Activated T-helper 2 cell treated with anti-CD3 and anti-CD28 coated beads, Interferon-gamma antibody, Interleukin-2, Interleukin-4, amounts not matched to agents 10 μg/mL and 5 μg/mL and 100 μg/mL, durations not matched to agents 14 hours and 24 hours and 36 hours (primary cell): ENCODE measurements around the gene TBCB. TPM values are rescaled to one million over a fixed set of nuclear protein-coding genes. Genes with fewer than 3 reads are reported as not detected.
A peak's percentile ranks its signal among the peaks of the same experiment; 100 is the strongest.

ENCODE experiments used
- DNase-seq: peaks from one replicate; pipeline ENCODE4 v3.0.0; 2021; ENCODE audit warnings: low spot score
- H3K27ac Mint-ChIP-seq: one replicate; pipeline ENCODE4 v1.8.0; 2021; ENCODE audit warnings: mixed read lengths
- H3K27me3 Mint-ChIP-seq: one replicate; pipeline ENCODE4 v1.8.0; 2021; ENCODE audit warnings: low read depth, mixed read lengths
- H3K36me3 Mint-ChIP-seq: one replicate; pipeline ENCODE4 v1.8.0; 2021; ENCODE audit warnings: low read depth, mixed read lengths
- H3K4me1 Mint-ChIP-seq: one replicate; pipeline ENCODE4 v1.8.0; 2021; ENCODE audit warnings: low read depth, mixed read lengths
- H3K4me3 Mint-ChIP-seq: one replicate; pipeline ENCODE4 v1.8.0; 2021; ENCODE audit warnings: low read depth, mild to moderate bottlenecking, moderate library complexity, mixed read lengths
- H3K9me3 Mint-ChIP-seq: one replicate; pipeline ENCODE4 v1.8.0; 2021; ENCODE audit warnings: mixed read lengths
- intact Hi-C: fragments of 100-400 bp; cut with micrococcal nuclease; formaldehyde crosslinking; loops from one replicate; pipeline ENCODE4 v1.15.1; 2023
- total RNA-seq: library from RNA; stranded (reverse); gene quantifications from 2 replicates; pipeline ENCODE4 v1.2.3, GENCODE V29; 2022

Gene TBCB
- total RNA-seq, 1 donor from 2014 or later: 143 TPM

- H3K4me3 Mint-ChIP-seq: no peak overlapping the region
- no peaks in the 10 kb centered on the region for H3K27me3 Mint-ChIP-seq
- H3K36me3 Mint-ChIP-seq: peaks cover 57% of the 10 kb centered on the region
- intact Hi-C loops: no loop called here
- DNase-seq: no peak
- no peak overlapping the region for H3K27ac Mint-ChIP-seq
- H3K9me3 Mint-ChIP-seq: no peaks in the 10 kb centered on the region
- peaks cover 15% of the 10 kb centered on the region for H3K4me1 Mint-ChIP-seq
These were observed 25.4 kb upstream of the TBCB start for GRCh38 chr19:36089847-36090246.

DNA sequence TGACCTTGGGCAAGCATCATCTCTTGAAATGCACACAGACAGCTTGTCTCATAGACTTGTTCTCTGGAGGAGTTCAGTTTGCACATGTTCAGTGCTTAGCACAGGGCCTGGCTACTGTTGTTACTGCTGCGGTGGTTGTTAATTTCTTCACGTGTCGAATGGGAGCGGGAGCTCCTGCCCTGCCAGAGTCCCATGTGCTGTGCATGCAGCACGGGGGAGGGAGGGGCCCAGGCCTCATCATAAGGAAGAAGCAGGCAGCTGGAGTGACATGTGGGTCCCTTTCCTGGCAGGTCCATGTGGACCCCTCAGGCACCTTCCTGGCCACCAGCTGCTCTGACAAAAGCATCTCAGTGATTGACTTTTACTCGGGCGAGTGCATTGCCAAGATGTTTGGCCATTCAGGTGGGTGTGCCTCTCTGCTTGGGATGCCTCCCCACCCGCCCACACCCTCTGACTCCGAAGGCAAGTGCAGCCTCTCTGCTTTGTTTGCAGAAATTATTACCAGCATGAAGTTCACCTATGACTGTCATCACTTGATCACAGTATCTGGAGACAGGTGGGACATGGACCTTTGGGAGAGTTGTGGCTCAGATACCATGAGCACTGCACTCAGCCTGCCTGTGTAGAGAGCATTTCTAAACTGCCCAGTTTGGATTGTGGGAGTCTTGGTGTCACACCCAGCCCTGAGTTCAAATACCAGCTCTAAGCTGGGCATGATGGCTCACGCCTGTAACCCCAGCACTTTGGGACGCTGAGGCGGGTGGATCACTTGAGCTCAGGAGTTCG, 24.2 kb upstream of the TBCB start:
- Mint-ChIP-seq H3K4me3 (no peak overlapping the region), H3K27me3 (no peaks in the 10 kb centered on the region), H3K27ac (no peak overlapping the region), H3K36me3 (peaks cover 51% of the 10 kb centered on the region), H3K9me3 (no peaks in the 10 kb centered on the region), H3K4me1 (peaks cover 15% of the 10 kb centered on the region)
- no peak for DNase-seq
- intact Hi-C loops: no loop called here

- peaks cover 57% of the 10 kb centered on the region for H3K36me3 Mint-ChIP-seq
- H3K27me3 Mint-ChIP-seq: no peaks in the 10 kb centered on the region
- peak overlapping the region; percentile 3 for H3K27ac Mint-ChIP-seq
- intact Hi-C loops: no loop called here
- no peak overlapping the region for H3K4me3 Mint-ChIP-seq
- H3K4me1 Mint-ChIP-seq: peaks cover 15% of the 10 kb centered on the region
- H3K9me3 Mint-ChIP-seq: no peaks in the 10 kb centered on the region
- DNase-seq: no peak
These were observed 22.7 kb upstream of the TBCB start for GRCh38 chr19:36092566-36092965.

DNA sequence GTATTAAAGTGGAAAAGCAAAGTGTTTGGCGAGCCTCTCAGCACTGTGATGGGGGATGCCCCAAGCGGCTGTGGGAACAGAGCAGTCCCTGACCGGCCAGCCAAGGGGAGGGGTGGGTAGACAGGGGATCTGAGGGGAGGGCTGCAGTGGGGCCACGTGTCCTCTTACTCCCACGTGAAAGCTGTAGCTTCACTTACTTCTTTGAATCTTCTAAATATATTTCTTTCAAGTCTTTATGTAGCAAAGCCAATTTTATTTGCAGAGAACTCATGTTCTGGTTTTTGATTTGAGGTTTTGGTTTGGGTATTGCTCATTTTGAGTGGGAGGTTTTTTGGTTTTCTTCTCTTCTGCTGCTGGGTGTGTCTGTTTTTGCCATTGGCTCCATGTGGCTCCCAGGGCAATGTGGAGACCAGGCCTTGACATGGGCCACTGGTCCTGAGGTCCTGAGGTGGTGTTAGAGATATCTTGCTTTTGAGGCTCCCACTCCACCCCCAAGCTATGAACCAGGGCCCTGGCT, 22.1 kb upstream of the TBCB start:
- DNase-seq: no peak
- H3K27me3 Mint-ChIP-seq: no peaks in the 10 kb centered on the region

GRCh38 chr19:36093687-36094086, 21.6 kb upstream of the TBCB start:
- Mint-ChIP-seq H3K9me3 (no peaks in the 10 kb centered on the region), H3K27ac (peak overlapping the region; percentile 51), H3K4me3 (no peak overlapping the region), H3K27me3 (no peaks in the 10 kb centered on the region), H3K4me1 (peaks cover 15% of the 10 kb centered on the region), H3K36me3 (peaks cover 53% of the 10 kb centered on the region)
- intact Hi-C loops: no loop called here
- DNase-seq: no peak

More for the DNA sequence above, 22.1 kb upstream of the TBCB start:
- peak overlapping the region; percentile 51 for H3K27ac Mint-ChIP-seq
- H3K4me3 Mint-ChIP-seq: no peak overlapping the region
- peaks cover 15% of the 10 kb centered on the region for H3K4me1 Mint-ChIP-seq
- intact Hi-C loops: no loop called here
- peaks cover 54% of the 10 kb centered on the region for H3K36me3 Mint-ChIP-seq
- no peaks in the 10 kb centered on the region for H3K9me3 Mint-ChIP-seq

GRCh38 chr19:36097036-36097435, 18.2 kb upstream of the TBCB start:
- peaks cover 38% of the 10 kb centered on the region for H3K36me3 Mint-ChIP-seq
- no peak overlapping the region for H3K4me3 Mint-ChIP-seq
- peaks cover 15% of the 10 kb centered on the region for H3K4me1 Mint-ChIP-seq
- H3K27me3 Mint-ChIP-seq: no peaks in the 10 kb centered on the region
- no peak for DNase-seq
- intact Hi-C loops: no loop called here
- no peak overlapping the region for H3K27ac Mint-ChIP-seq
- H3K9me3 Mint-ChIP-seq: no peaks in the 10 kb centered on the region

DNA sequence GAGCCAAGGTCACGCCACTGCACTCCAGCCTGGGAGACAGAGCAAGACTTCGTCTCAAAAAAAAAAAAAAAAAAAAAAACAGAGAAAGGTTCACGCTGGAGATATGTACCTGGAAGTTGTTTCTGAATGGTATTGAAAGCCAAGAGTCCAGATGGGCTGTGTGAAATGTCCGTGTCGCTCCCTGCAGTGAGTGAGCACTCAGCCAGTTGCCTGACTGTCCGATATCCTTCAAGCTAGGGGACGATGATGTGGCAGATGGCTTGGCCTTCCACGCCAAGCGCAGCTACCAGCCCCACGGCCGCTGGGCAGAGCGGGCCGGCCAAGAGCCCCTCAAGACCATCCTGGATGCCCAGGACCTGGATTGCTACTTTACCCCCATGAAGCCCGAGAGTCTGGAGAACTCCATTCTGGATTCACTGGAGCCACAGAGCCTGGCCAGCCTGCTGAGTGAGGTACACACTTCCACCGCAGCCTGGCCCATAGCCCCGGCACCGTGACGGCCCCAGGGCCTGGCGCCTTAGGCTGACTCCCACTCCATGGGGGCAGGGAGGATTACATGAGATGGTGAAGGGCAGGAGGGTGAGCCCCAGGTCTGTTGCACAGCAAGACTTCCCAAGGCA, 16.0 kb upstream of the TBCB start:
- intact Hi-C loops: no loop called here
- H3K4me1 Mint-ChIP-seq: no peaks in the 10 kb centered on the region
- no peak for DNase-seq
- H3K9me3 Mint-ChIP-seq: no peaks in the 10 kb centered on the region
- no peak overlapping the region for H3K27ac Mint-ChIP-seq
- no peak overlapping the region for H3K4me3 Mint-ChIP-seq
- H3K36me3 Mint-ChIP-seq: peaks cover 38% of the 10 kb centered on the region
- no peaks in the 10 kb centered on the region for H3K27me3 Mint-ChIP-seq

DNA sequence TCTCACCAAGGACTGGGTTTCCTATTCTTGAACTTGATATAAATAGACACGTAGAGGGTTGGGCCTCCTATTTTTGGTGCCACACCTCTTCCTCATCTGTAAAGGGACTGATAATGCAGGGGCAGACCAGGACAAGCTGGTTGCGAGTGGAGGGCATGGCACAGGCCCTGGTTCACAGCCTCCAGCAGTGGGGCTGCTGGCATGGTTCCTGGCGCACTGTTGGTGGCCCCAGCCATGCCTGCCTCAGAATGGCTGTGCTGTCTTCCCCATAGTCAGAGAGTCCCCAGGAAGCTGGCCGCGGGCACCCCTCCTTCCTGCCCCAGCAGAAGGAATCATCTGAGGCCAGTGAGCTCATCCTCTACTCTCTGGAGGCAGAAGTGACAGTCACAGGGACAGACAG, 14.8 kb upstream of the TBCB start:
- no peak for DNase-seq
- intact Hi-C loops: no loop called here
- no peaks in the 10 kb centered on the region for H3K27me3 Mint-ChIP-seq
- no peak overlapping the region for H3K27ac Mint-ChIP-seq
- no peak overlapping the region for H3K4me3 Mint-ChIP-seq
- H3K9me3 Mint-ChIP-seq: no peaks in the 10 kb centered on the region
- H3K36me3 Mint-ChIP-seq: peaks cover 39% of the 10 kb centered on the region
- no peaks in the 10 kb centered on the region for H3K4me1 Mint-ChIP-seq

- Mint-ChIP-seq H3K4me1 (no peaks in the 10 kb centered on the region), H3K36me3 (peaks cover 40% of the 10 kb centered on the region), H3K4me3 (no peak overlapping the region), H3K27me3 (no peaks in the 10 kb centered on the region), H3K27ac (no peak overlapping the region), H3K9me3 (no peaks in the 10 kb centered on the region)
- no peak for DNase-seq
- intact Hi-C loops: no loop called here
These were observed 13.5 kb upstream of the TBCB start for GRCh38 chr19:36101550-36102327.

DNA sequence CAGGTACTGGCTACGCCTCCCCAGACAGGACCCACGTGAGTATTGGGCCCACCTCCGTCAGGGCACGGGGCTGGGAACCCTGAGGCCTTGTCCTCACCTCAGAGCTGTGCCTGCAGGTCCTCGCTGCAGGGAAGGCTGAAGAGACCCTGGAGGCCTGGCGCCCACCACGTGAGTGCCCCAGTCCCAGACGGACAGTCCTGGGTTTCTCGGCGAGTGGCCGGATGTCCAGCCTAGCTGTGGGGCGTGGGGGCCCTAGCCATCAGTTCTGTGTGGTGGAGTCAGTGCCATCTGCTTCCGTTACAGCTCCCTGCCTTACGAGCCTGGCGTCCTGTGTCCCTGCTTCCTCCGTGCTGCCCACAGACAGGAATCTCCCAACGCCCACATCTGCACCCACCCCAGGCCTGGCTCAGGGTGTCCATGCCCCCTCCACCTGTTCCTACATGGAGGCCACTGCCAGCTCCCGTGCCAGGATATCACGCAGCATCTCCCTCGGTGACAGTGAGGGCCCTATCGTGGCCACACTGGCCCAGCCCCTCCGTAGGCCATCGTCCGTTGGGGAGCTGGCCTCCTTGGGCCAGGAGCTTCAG, 12.1 kb upstream of the TBCB start:
- H3K27ac Mint-ChIP-seq: no peak overlapping the region
- H3K4me1 Mint-ChIP-seq: no peaks in the 10 kb centered on the region
- DNase-seq: no peak
- peaks cover 33% of the 10 kb centered on the region for H3K36me3 Mint-ChIP-seq
- no peak overlapping the region for H3K4me3 Mint-ChIP-seq
- intact Hi-C loops: no loop called here
- no peaks in the 10 kb centered on the region for H3K27me3 Mint-ChIP-seq
- no peaks in the 10 kb centered on the region for H3K9me3 Mint-ChIP-seq

DNA sequence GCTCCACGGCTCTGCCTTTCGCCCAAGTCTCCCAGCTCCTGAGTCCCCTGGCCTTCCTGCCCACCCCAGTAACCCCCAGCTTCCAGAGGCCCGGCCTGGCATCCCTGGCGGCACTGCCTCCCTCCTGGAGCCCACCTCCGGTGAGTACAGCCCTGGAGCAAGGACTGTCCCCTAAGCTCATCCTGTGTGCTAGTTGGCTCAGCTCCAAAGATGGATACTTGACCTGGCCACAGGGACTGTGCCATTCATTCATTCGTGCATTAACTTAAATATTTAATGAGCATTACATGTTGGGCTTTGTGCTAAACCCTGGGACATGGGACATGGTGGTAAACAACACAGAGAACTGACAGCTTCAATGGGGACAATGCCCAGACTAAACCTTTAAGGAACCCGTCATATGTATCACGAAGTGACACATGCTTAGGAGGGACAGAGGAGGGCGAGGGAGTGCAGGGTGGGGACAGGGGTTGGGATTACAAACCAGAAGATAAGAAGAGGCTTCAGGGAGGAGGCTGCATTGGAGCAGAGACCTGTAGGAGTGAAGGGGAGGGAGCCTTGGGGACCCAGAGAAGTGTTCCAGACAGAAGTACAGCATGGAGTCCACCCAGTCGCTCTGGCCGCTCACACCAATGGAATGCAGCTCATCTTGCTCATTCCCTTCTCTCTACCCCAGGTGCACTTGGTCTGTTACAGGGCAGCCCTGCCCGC, 11.3 kb upstream of the TBCB start:
- no peak overlapping the region for H3K4me3 Mint-ChIP-seq
- H3K36me3 Mint-ChIP-seq: peaks cover 29% of the 10 kb centered on the region
- no peaks in the 10 kb centered on the region for H3K4me1 Mint-ChIP-seq
- no peak overlapping the region for H3K27ac Mint-ChIP-seq
- intact Hi-C loops: no loop called here
- no peaks in the 10 kb centered on the region for H3K9me3 Mint-ChIP-seq
- no peaks in the 10 kb centered on the region for H3K27me3 Mint-ChIP-seq
- DNase-seq: no peak

GRCh38 chr19:36106441-36106840, 8.8 kb upstream of the TBCB start:
- Mint-ChIP-seq H3K9me3 (no peaks in the 10 kb centered on the region), H3K27ac (no peak overlapping the region), H3K27me3 (no peaks in the 10 kb centered on the region), H3K4me3 (no peak overlapping the region), H3K4me1 (no peaks in the 10 kb centered on the region), H3K36me3 (peaks cover 25% of the 10 kb centered on the region)
- DNase-seq: no peak
- intact Hi-C loops: no loop called here
